K562 (cell line): ENCODE measurements around the gene CENPB. TPM values are rescaled to one million over a fixed set of nuclear protein-coding genes. Genes with fewer than 3 reads are reported as not detected.

ENCODE experiments used
- ATAC-seq: fragments of 200-7000 bp; cut with Tn5 transposase; 3 replicates; pipeline ENCODE4 v1.9.1; 2020; ENCODE audit warnings: moderate library complexity
- BruUV-seq: library from RNA; stranded (reverse); fragments of 400-500 nt; replicated peaks from 2 replicates; lab custom pipeline; 2021; lab: Mats Ljungman, UMichigan
- CTCF ChIA-PET: fragments of 300-600 bp; formaldehyde crosslinking; extraction: SDS; loops from one replicate; lab custom pipeline; 2021; ENCODE audit warnings: low intra/inter-chr PET ratio; lab: Yijun Ruan, JAX
- POLR2A ChIA-PET: fragments of 300-600, 350-650 bp; sonication (Branson Sonifier 250); formaldehyde crosslinking; extraction: SDS; loops from one replicate; lab custom pipeline; 2021; ENCODE audit warnings: antibody characterized with exemption, inconsistent platforms; lab: Yijun Ruan, JAX
- DNase-seq, 4 experiments: peaks; one replicate each; pipeline versions ENCODE4 v3.0.0 to v3.0.0-alpha.2; 2011 to 2018; ENCODE audit warnings: low spot score in 3 of 4, mixed read lengths in 3 of 4; ENCODE audit errors: extremely low read depth in 1 of 4
- FAIRE-seq: peaks from 2 replicates; lab custom pipeline; 2011; peaks lifted over from hg19 to GRCh38; lab: Jason Lieb, UNC
- H2AFZ ChIP-seq: 2 replicates; pipeline ENCODE4 v1.6.0; 2011; ENCODE audit warnings: low read depth, low read length, control low read depth, inconsistent platforms
- H3K27ac ChIP-seq: fragments of 200-600 bp; 3 replicates; pipeline ENCODE4 v1.8.0; 2011; ENCODE audit warnings: low read depth, mild to moderate bottlenecking, control low read depth, inconsistent platforms, low read length, moderate library complexity, mixed read lengths; ENCODE audit errors: extremely low read depth
- H3K27me3 ChIP-seq, 2 experiments: fragments of 300-600 bp in 1 of 2; 2 replicates in 1 of 2; 3 replicates in 1 of 2; pipeline versions ENCODE4 v1.6.0 to v1.8.0; 2011; ENCODE audit warnings: inconsistent platforms in 2 of 2, low read length in 2 of 2, mild to moderate bottlenecking in 1 of 2, mixed read lengths in 1 of 2, moderate library complexity in 1 of 2; ENCODE audit not compliant: control insufficient read depth in 2 of 2, insufficient read depth in 2 of 2
- H3K36me3 ChIP-seq: fragments of 300-600 bp; 3 replicates; pipeline ENCODE4 v1.8.0; 2011; ENCODE audit warnings: mild to moderate bottlenecking, low read length, inconsistent platforms; ENCODE audit not compliant: control insufficient read depth, insufficient read depth
- H3K4me1 ChIP-seq, 2 experiments: fragments of 200-600 bp in 1 of 2; replicated peaks in 1 of 2; 2 replicates in 1 of 2; 3 replicates in 1 of 2; pipeline versions ENCODE4 v1.5.1 to v1.8.0; 2011; ENCODE audit warnings: inconsistent platforms in 2 of 2, low read length in 2 of 2, mild to moderate bottlenecking in 1 of 2, mixed read lengths in 1 of 2, moderate library complexity in 1 of 2; ENCODE audit not compliant: control insufficient read depth in 2 of 2, insufficient read depth in 2 of 2
- H3K4me2 ChIP-seq: 2 replicates; pipeline ENCODE4 v1.6.1; 2011; ENCODE audit warnings: low read length, control low read depth, inconsistent platforms, mixed read lengths; ENCODE audit not compliant: insufficient read depth
- H3K4me3 ChIP-seq: fragments of 200-600 bp; sonication (generic), shearing (Covaris generic); 2 replicates; pipeline ENCODE4 v1.5.1; 2016; ENCODE audit warnings: control low read depth, inconsistent platforms
- H3K79me2 ChIP-seq: fragments of 200-600 bp; 3 replicates; pipeline ENCODE4 v1.8.0; 2011; ENCODE audit warnings: low read length, inconsistent platforms; ENCODE audit not compliant: control insufficient read depth, insufficient read depth
- H3K9ac ChIP-seq, 2 experiments: 2 replicates each; pipeline versions ENCODE4 v1.6.0 to v1.6.1; 2011; ENCODE audit warnings: low read depth in 2 of 2, low read length in 2 of 2, control low read depth in 1 of 2, inconsistent platforms in 1 of 2, mild to moderate bottlenecking in 1 of 2, mixed read lengths in 1 of 2; ENCODE audit not compliant: insufficient read depth in 1 of 2
- H3K9me1 ChIP-seq: one replicate; pipeline ENCODE4 v1.6.0; 2011; ENCODE audit warnings: inconsistent platforms, mild to moderate bottlenecking, low read length, moderate library complexity; ENCODE audit not compliant: control insufficient read depth, insufficient read depth
- H3K9me3 ChIP-seq: replicated peaks from 2 replicates; pipeline ENCODE4 v1.5.1; 2011; ENCODE audit warnings: low read depth, low read length, inconsistent platforms; ENCODE audit not compliant: control insufficient read depth, insufficient read depth
- H4K20me1 ChIP-seq: replicated peaks from 2 replicates; pipeline ENCODE4 v1.6.1; 2011; ENCODE audit warnings: low read length, inconsistent platforms, mixed read lengths; ENCODE audit not compliant: control insufficient read depth, insufficient read depth
- CAMTA2 ChIP-seq: fragments of 250-450 bp; sonication (Bioruptor Pico); conservative IDR thresholded peaks from 2 replicates; pipeline ENCODE4 v1.5.1; 2022
- CHD2 ChIP-seq: IDR thresholded peaks from 2 replicates; pipeline ENCODE4 v1.6.1; 2011; ENCODE audit warnings: low read depth, low read length
- FOXP1 ChIP-seq: sonication (generic); formaldehyde crosslinking; IDR thresholded peaks from 2 replicates; pipeline ENCODE4 v1.8.0; 2022; ENCODE audit warnings: mild to moderate bottlenecking, missing genetic modification reagents
- HDAC1 ChIP-seq, 2 experiments: fragments of 450-650 bp; IDR thresholded peaks; 2 replicates each; pipeline ENCODE4 v1.6.1; 2016 to 2017; ENCODE audit warnings: inconsistent platforms in 1 of 2, mild to moderate bottlenecking in 1 of 2, moderate library complexity in 1 of 2
- NCOA2 ChIP-seq, 2 experiments: fragments of 450-650 bp; IDR thresholded peaks; 2 replicates each; pipeline ENCODE4 v1.6.1; 2018; ENCODE audit warnings: mild to moderate bottlenecking in 2 of 2, moderate library complexity in 1 of 2; ENCODE audit not compliant: partially characterized antibody in 2 of 2
- NR3C1 ChIP-seq: sonication (generic); formaldehyde crosslinking; IDR thresholded peaks from 2 replicates; pipeline ENCODE4 v1.8.1; 2022; ENCODE audit warnings: missing genetic modification reagents
- POLR2B ChIP-seq: fragments of 450-650 bp; IDR thresholded peaks from 2 replicates; pipeline ENCODE4 v1.6.1; 2018; ENCODE audit warnings: low read depth; ENCODE audit not compliant: partially characterized antibody
- TCFL5 ChIP-seq: fragments of 250-450 bp; sonication (Bioruptor Pico); conservative IDR thresholded peaks from 2 replicates; pipeline ENCODE4 v1.6.1; 2021; ENCODE audit warnings: mild to moderate bottlenecking, moderate library complexity, matching md5 sums
- ZC3H11A ChIP-seq: IDR thresholded peaks from 2 replicates; pipeline ENCODE4 v1.6.1; 2012; ENCODE audit warnings: low read depth, low read length, improper control_type of control experiment
- ZEB2 ChIP-seq: fragments of 450-650 bp; IDR thresholded peaks from 2 replicates; pipeline ENCODE4 v1.6.1; 2016
- ZNF764 ChIP-seq: fragments of 250-450 bp; sonication (Bioruptor Pico); IDR thresholded peaks from 2 replicates; pipeline ENCODE4 v1.4.0; 2020; ENCODE audit warnings: low read depth, mild to moderate bottlenecking, moderate library complexity
- WGBS: fragments of 100-300 bp; shearing (Covaris generic); methylation state at CpG from one replicate; pipeline ENCODE4 v1.1.6; 2016; ENCODE audit warnings: low coverage, mixed read lengths; ENCODE audit not compliant: insufficient coverage; ENCODE audit errors: missing lambda C conversion rate; 5-methylcytosine and 5-hydroxymethylcytosine counted together
- in situ Hi-C: fragments of 300-500 bp; cut with MboI; formaldehyde crosslinking; loops from 4 replicates; pipeline ENCODE4 v1.15.0; 2018; ENCODE audit warnings: inconsistent platforms, mixed read lengths
- intact Hi-C: fragments of 100-400 bp; cut with micrococcal nuclease; formaldehyde crosslinking; loops from 2 replicates; pipeline ENCODE4 v1.14.2; 2022
- polyA plus RNA-seq, 8 experiments: library from polyadenylated mRNA; depleted of rRNA in 4 of 8; stranded (reverse) in 5 of 8; unstranded in 3 of 8; fragments of >200 nt; fragmentation: Nextera tagmentation in 2 of 8; fragmentation: Illumina TruSeq in 1 of 8; extraction: Ambion mirVana in 2 of 8; extraction: Trizol in 1 of 8; gene quantifications; 2 replicates each; pipeline versions ENCODE4 v1.2.1 to v1.2.3, GENCODE V29; 2011 to 2014; ENCODE audit warnings: inconsistent platforms in 1 of 8, missing spikeins in 1 of 8
- total RNA-seq, 7 experiments: library from RNA; depleted of rRNA in 6 of 7; stranded (reverse); fragments of >200 nt in 6 of 7; fragmentation: Illumina TruSeq in 2 of 7; extraction: Trizol in 2 of 7; gene quantifications; 2 replicates each; pipeline versions ENCODE4 v1.2.1 to v1.2.3, GENCODE V29; 2011 to 2021; ENCODE audit warnings: low replicate concordance in 1 of 7
- TF ChIP-seq, protein P1 (sequence below), 2 experiments: fragments of 250-450 bp in 1 of 2; fragments of 450-650 bp in 1 of 2; sonication (Bioruptor Pico) in 1 of 2; IDR thresholded peaks; 2 replicates each; pipeline versions ENCODE4 v1.6.1 to v1.8.0; 2016 to 2021; ENCODE audit warnings: mild to moderate bottlenecking in 2 of 2, moderate library complexity in 2 of 2, missing compliant biosample characterization in 1 of 2, missing genetic modification characterization in 1 of 2
- TF ChIP-seq, protein P2 (sequence below): IDR thresholded peaks from 2 replicates; pipeline ENCODE4 v1.6.1; 2011; ENCODE audit warnings: borderline replicate concordance, low read depth, mild to moderate bottlenecking, moderate library complexity, low read length; ENCODE audit not compliant: insufficient read depth, poor library complexity, severe bottlenecking
- TF ChIP-seq, protein P3 (sequence below): sonication (generic); formaldehyde crosslinking; IDR thresholded peaks from 2 replicates; pipeline ENCODE4 v1.8.0; 2022; ENCODE audit warnings: missing genetic modification reagents, mild to moderate bottlenecking, moderate library complexity, borderline replicate concordance

Gene CENPB
- total and polyA plus RNA-seq, 9 of the 15 experiments (the other 6 are each of a cell fraction or from before 2014, with no cell fraction given): 0.17 to 70.8 (median 24.9) TPM

DNA sequence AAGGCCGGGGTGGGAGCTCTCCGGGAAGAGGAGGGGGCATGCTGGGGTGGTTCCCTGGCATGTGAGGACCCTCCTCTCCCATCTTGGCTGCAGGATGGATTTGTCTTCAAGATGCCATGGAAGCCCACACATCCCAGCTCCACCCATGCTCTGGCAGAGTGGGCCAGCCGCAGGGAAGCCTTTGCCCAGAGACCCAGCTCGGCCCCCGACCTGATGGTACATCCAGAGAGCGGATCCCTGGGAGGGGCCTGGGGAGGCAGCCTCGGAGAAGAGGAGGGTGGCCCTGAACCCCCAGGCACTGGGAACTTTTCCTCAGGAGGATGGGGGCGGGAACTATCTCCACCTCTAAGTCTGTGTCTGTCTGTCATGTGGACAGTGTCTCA, 14.3 kb upstream of the CENPB start:
- Histone ChIP-seq H3K4me3 (no peak overlapping the region), H3K9me1 (no peaks in the 10 kb centered on the region), H3K79me2 (peaks cover 12% of the 10 kb centered on the region; the same call in 2 of the 3 replicates), H3K27me3 (no peaks in the 10 kb centered on the region), H4K20me1 (no peaks in the 10 kb centered on the region), H3K36me3 (peaks cover 67% of the 10 kb centered on the region; the same call in 2 of the 3 replicates), H3K9ac (no peak overlapping the region), H3K27ac (no peak overlapping the region), H2AFZ (no peak overlapping the region), H3K4me1 (peaks cover 19 to 42% of the 10 kb centered on the region in 2 experiments; a peak in 4 of 5 replicates), H3K9me3 (no peaks in the 10 kb centered on the region), H3K4me2 (no peak overlapping the region)
- FAIRE-seq (no peak), DNase-seq (no peak), ATAC-seq (no peak)
- CTCF ChIA-PET: no interaction called here
- no peak for TF ChIP-seq TCFL5
- TF ChIP-seq, protein P1, sequence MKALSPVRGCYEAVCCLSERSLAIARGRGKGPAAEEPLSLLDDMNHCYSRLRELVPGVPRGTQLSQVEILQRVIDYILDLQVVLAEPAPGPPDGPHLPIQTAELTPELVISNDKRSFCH (CRISPR knock-in tag; IDR thresholded peaks at IDR 0.05): no peak
- TF ChIP-seq, protein P1 (tag; IDR thresholded peaks at IDR 0.05): no peak
- TF ChIP-seq, protein P2, sequence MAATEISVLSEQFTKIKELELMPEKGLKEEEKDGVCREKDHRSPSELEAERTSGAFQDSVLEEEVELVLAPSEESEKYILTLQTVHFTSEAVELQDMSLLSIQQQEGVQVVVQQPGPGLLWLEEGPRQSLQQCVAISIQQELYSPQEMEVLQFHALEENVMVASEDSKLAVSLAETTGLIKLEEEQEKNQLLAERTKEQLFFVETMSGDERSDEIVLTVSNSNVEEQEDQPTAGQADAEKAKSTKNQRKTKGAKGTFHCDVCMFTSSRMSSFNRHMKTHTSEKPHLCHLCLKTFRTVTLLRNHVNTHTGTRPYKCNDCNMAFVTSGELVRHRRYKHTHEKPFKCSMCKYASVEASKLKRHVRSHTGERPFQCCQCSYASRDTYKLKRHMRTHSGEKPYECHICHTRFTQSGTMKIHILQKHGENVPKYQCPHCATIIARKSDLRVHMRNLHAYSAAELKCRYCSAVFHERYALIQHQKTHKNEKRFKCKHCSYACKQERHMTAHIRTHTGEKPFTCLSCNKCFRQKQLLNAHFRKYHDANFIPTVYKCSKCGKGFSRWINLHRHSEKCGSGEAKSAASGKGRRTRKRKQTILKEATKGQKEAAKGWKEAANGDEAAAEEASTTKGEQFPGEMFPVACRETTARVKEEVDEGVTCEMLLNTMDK: no peak
- no peak for TF ChIP-seq NR3C1 (CRISPR knock-in tag)
- TF ChIP-seq, protein P3, sequence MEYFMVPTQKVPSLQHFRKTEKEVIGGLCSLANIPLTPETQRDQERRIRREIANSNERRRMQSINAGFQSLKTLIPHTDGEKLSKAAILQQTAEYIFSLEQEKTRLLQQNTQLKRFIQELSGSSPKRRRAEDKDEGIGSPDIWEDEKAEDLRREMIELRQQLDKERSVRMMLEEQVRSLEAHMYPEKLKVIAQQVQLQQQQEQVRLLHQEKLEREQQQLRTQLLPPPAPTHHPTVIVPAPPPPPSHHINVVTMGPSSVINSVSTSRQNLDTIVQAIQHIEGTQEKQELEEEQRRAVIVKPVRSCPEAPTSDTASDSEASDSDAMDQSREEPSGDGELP: no peak
- no peak for TF ChIP-seq ZEB2
- TF ChIP-seq POLR2B: no peak
- no peak for TF ChIP-seq ZNF764 (CRISPR knock-in tag)
- TF ChIP-seq ZC3H11A: no peak
- TF ChIP-seq CAMTA2 (CRISPR knock-in tag): no peak
- TF ChIP-seq NCOA2 (IDR thresholded peaks at IDR 0.05; ENCODE audit: partially characterized antibody in 2 of 2): no peak
- TF ChIP-seq HDAC1 (IDR thresholded peaks at IDR 0.05): no peak
- no peak for TF ChIP-seq CHD2
- TF ChIP-seq FOXP1 (CRISPR knock-in tag): no peak
- 96% methylated on average over 2 of the region's 8 CpGs for WGBS
- no TSS peak for BruUV-seq
- in situ Hi-C loops (no loop called here), intact Hi-C loops (no loop called here)
- POLR2A ChIA-PET: interaction anchor here (0.7 to 1.6 kb wide), 3 partner anchors 11 to 60 kb away, joined by 3 to 6 read pairs (median 4); partner anchors contain the start of gene AP5S1
